ENCODE results near the gene SLC25A30.

- TF ChIP-seq, protein P1, sequence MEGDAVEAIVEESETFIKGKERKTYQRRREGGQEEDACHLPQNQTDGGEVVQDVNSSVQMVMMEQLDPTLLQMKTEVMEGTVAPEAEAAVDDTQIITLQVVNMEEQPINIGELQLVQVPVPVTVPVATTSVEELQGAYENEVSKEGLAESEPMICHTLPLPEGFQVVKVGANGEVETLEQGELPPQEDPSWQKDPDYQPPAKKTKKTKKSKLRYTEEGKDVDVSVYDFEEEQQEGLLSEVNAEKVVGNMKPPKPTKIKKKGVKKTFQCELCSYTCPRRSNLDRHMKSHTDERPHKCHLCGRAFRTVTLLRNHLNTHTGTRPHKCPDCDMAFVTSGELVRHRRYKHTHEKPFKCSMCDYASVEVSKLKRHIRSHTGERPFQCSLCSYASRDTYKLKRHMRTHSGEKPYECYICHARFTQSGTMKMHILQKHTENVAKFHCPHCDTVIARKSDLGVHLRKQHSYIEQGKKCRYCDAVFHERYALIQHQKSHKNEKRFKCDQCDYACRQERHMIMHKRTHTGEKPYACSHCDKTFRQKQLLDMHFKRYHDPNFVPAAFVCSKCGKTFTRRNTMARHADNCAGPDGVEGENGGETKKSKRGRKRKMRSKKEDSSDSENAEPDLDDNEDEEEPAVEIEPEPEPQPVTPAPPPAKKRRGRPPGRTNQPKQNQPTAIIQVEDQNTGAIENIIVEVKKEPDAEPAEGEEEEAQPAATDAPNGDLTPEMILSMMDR (IDR thresholded peaks at IDR 0.05), result no peak
- no peak for TF ChIP-seq POLR2A (IDR thresholded peaks at IDR 0.05)
Measured at GRCh38 chr13:45402641-45403040, 15.5 kb downstream of the SLC25A30 start.

All from heart left ventricle (tissue), 13 donors.